GM12864 (cell line): ENCODE measurements around the gene C10orf143.

ENCODE experiments used
- DNase-seq: peaks from one replicate; pipeline ENCODE4 v3.0.0-alpha.2; 2011; ENCODE audit warnings: low read depth
- H3K4me3 ChIP-seq: 2 replicates; pipeline ENCODE4 v1.5.1; 2011; ENCODE audit warnings: mild to moderate bottlenecking, low read depth, low read length, control low read depth
- TF ChIP-seq, protein P1 (sequence below): IDR thresholded peaks from 2 replicates; pipeline ENCODE4 v1.5.1; 2011; ENCODE audit warnings: low read depth, mild to moderate bottlenecking, moderate library complexity, low read length, control low read depth, inconsistent platforms; ENCODE audit errors: missing control alignments

The C10orf143 gene

DNA sequence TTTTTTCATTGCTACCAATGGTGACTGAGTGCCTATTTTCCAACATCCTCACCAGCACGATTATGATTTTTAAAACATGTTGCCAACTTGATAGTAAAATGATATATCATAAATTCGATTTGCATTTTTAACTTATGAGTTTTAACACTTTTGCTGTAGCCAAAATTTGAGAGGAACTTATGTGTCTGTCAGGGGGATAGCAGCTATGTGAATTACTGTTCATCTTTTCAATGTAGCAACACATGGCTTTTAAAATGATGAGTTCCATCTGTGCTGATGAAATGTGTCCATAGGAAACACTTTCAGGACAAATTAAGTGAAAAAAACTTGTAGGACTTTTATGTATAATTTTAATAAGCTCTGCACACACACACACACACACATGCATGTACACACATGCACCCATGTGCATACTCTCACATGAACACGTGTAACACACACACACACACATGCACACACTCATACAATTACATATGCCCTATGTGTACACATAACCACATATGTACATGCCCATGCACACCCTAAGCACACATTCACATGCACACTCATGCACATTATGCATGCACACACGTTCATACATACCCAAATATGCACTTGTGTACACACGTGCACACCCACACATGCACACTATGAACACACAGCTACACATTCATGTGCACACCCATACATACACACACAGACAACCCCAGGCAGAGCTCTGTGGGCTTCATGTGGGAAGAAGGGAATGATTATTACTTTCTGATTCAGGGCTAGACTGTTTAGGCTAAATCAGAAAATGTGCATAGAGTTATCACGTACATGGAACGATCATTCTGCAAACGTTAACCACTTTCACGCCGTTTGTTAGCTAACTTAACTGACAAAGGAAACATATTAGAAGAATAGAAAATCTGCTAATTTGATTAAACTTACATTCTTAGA, 68.9 kb downstream of the C10orf143 start:
- DNase-seq: no peak
- TF ChIP-seq, protein P1, sequence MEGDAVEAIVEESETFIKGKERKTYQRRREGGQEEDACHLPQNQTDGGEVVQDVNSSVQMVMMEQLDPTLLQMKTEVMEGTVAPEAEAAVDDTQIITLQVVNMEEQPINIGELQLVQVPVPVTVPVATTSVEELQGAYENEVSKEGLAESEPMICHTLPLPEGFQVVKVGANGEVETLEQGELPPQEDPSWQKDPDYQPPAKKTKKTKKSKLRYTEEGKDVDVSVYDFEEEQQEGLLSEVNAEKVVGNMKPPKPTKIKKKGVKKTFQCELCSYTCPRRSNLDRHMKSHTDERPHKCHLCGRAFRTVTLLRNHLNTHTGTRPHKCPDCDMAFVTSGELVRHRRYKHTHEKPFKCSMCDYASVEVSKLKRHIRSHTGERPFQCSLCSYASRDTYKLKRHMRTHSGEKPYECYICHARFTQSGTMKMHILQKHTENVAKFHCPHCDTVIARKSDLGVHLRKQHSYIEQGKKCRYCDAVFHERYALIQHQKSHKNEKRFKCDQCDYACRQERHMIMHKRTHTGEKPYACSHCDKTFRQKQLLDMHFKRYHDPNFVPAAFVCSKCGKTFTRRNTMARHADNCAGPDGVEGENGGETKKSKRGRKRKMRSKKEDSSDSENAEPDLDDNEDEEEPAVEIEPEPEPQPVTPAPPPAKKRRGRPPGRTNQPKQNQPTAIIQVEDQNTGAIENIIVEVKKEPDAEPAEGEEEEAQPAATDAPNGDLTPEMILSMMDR: no peak
- H3K4me3 ChIP-seq: no peak overlapping the region

DNA sequence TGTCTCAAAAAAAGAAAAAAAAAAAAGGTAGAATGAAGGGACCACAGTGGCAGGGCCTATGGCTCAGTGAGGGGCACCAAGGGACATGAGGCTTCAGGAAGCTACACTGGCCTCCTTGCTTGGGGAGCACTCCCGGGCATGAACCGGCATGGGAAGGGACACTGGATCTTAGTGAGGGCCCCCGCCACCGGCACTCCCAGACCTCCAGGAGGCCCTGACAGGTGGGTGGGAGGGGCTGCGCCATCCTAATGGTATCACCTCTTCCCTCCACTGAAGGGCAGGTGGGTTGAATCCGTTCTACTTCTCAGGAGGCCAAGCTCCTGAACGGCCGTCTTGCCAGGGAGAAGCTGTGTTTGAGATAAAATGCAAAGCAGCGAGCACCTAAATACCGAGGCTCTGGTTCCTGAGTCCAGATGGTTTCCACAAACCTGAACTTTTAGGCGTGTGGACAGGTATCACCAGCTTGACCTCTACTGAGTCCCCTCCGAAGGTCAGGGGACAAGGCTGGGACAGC, 69.8 kb downstream of the C10orf143 start:
- no peak overlapping the region for H3K4me3 ChIP-seq
- no peak for DNase-seq
- TF ChIP-seq, protein P1: no peak

DNA sequence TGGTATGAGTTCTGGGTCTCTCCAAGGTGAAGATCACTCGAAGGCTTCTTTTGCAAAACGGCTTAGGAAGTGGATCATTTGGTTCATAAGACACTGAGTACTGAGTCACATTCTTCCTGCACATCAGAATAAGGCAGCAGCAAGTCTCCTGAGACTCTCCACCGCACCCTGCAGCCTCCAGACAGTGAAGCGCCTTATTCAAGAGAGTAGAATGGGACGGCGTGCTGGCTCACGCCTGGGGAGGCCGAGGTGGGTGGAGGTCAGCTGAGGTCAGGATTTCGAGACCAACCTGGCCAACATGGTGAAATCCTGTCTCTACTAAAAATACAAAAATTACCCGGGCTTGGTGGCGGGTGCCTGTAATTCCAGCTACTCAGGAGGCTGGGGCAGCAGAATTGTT, 70.3 kb downstream of the C10orf143 start:
- TF ChIP-seq, protein P1: no peak
- H3K4me3 ChIP-seq: no peak overlapping the region

DNA sequence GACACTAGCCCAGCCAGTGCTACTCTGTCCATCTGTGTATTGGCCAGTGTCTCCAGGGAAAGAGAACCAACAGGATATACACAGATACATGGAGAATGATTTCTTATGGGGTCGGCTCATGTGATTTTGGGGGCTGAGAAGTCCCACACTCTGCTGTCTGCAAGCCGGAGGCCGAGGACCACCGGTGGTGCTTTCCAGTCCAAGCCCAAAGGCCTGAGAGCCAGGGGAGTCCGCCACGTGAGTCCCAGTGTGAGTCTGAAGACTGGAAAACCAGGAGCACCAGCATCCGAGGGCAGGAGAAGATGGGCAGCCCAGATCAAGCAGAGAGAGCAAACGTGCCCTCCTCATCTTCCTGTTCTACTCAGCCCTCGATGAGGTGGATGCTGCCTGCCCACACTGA, 71.5 kb downstream of the C10orf143 start:
- TF ChIP-seq, protein P1: no peak
- no peak for DNase-seq
- no peak overlapping the region for H3K4me3 ChIP-seq

More for the DNA sequence above, 70.3 kb downstream of the C10orf143 start:
- DNase-seq: no peak

DNA sequence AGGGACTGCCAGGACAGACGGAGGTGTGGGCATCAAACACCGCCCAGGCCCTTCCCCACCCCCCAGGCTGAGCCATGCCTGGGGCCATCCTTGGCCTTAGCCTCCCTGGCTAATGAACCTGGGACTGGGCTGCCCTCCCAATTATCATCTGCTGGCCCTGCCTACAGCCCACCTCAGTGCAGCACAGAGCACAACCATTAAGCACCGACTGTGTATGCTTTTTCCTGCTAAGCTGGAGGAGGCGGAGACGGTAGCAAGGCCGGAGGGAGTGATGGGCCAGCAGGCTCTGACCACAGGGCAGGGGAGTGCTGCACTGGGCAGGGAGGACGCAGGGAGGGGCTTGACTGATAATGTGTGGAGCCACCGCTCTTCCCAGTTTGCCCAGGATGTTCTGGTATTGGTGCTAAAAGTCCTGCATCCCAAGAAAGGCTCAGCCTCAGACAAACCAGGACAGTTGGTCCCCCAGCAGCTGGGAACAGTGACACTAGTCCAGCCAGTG, 72.0 kb downstream of the C10orf143 start:
- H3K4me3 ChIP-seq: no peak overlapping the region
- TF ChIP-seq, protein P1: no peak
- no peak for DNase-seq

DNA sequence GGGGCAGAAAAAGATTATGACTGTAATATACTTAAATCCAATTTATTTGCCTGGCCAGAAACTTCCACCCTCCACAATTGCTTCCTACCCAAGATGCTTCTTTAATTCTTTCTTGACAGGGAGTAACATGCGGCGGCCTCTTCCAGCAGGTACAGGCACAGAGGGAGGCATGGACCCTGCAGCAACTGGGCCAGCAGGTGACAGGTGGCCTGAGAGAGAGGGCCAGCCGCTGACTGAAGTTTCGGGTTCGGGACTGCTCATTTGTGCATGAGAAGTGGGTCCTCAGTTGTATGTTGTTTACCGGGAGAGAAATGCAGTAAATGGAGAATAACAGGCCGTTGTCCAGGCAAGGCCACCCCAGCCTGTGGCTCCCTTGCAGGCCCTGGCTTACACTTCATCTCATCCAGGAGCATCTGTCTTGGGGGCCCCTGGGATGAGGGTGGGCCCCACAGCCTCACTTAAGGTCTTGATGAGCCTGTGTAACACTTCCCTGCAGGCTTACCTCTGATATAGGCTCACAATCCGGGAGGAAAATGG, 72.5 kb downstream of the C10orf143 start:
- no peak overlapping the region for H3K4me3 ChIP-seq
- TF ChIP-seq, protein P1: no peak
- DNase-seq: no peak
